CD4-positive, alpha-beta memory T cell (primary cell): ENCODE data around the gene ANKRD11. TPM values are rescaled to one million over a fixed set of nuclear protein-coding genes. Genes with fewer than 3 reads are reported as not detected.

Source experiments
- CTCF ChIA-PET: fragments of 350-600 bp; sonication (Branson Sonifier 250); formaldehyde crosslinking; loops from one replicate; lab custom pipeline; 2021; ENCODE audit warnings: inconsistent platforms; ENCODE audit not compliant: partially characterized antibody; lab: Charles Lee
- POLR2A ChIA-PET: fragments of 350-600 bp; sonication (Branson Sonifier 250); formaldehyde crosslinking; loops from one replicate; lab custom pipeline; 2021; ENCODE audit not compliant: partially characterized antibody; lab: Charles Lee
- DNase-seq, 5 donors: peaks; one replicate each; pipeline versions ENCODE4 v3.0.0 to v3.0.0-alpha.2; 2020 to 2022; ENCODE audit warnings: mixed read lengths in 1 of 5
- H3K27ac ChIP-seq: one replicate; pipeline ENCODE4 v1.7.0; 2013; ENCODE audit warnings: low read depth, low read length
- H3K27me3 ChIP-seq: 2 replicates; pipeline ENCODE4 v1.7.0; 2013; ENCODE audit warnings: mild to moderate bottlenecking, low read length, moderate library complexity; ENCODE audit not compliant: insufficient read depth
- H3K36me3 ChIP-seq: 2 replicates; pipeline ENCODE4 v1.7.0; 2013; ENCODE audit warnings: mild to moderate bottlenecking, low read length, moderate library complexity; ENCODE audit not compliant: insufficient read depth
- H3K4me1 ChIP-seq: 2 replicates; pipeline ENCODE4 v1.7.0; 2013; ENCODE audit warnings: mild to moderate bottlenecking, low read length, moderate library complexity; ENCODE audit not compliant: insufficient read depth
- H3K4me3 ChIP-seq, 2 donors: one replicate each; pipeline ENCODE4 v1.7.0; 2013; ENCODE audit warnings: low read length in 2 of 2, mild to moderate bottlenecking in 1 of 2
- H3K9me3 ChIP-seq, 2 donors: one replicate each; pipeline ENCODE4 v1.7.0; 2013; ENCODE audit warnings: low read length in 2 of 2, control low read depth in 1 of 2; ENCODE audit not compliant: control insufficient read depth in 1 of 2
- H3K27ac Mint-ChIP-seq, 7 donors: one replicate each; pipeline ENCODE4 v1.8.0; 2020 to 2021; ENCODE audit warnings: mixed read lengths in 7 of 7, mild to moderate bottlenecking in 6 of 7, inconsistent platforms in 3 of 7, moderate library complexity in 3 of 7
- H3K27me3 Mint-ChIP-seq, 2 donors: one replicate each; pipeline ENCODE4 v1.8.0; 2020 to 2021; ENCODE audit warnings: mixed read lengths in 2 of 2
- H3K36me3 Mint-ChIP-seq, 2 donors: one replicate each; pipeline ENCODE4 v1.8.0; 2020 to 2021; ENCODE audit warnings: mixed read lengths in 2 of 2, inconsistent platforms in 1 of 2, mild to moderate bottlenecking in 1 of 2
- H3K4me1 Mint-ChIP-seq, 4 donors: one replicate each; pipeline ENCODE4 v1.8.0; 2020 to 2021; ENCODE audit warnings: mixed read lengths in 4 of 4, mild to moderate bottlenecking in 1 of 4
- H3K4me3 Mint-ChIP-seq, 8 donors: one replicate each; pipeline ENCODE4 v1.8.0; 2020 to 2021; ENCODE audit warnings: mixed read lengths in 8 of 8, mild to moderate bottlenecking in 7 of 8, moderate library complexity in 6 of 8, inconsistent platforms in 3 of 8
- H3K9me3 Mint-ChIP-seq, 8 donors: one replicate each; pipeline ENCODE4 v1.8.0; 2020 to 2021; ENCODE audit warnings: mixed read lengths in 8 of 8, mild to moderate bottlenecking in 5 of 8, inconsistent platforms in 3 of 8, moderate library complexity in 1 of 8
- intact Hi-C: fragments of 100-400 bp; cut with micrococcal nuclease; formaldehyde crosslinking; loops from one replicate; pipeline ENCODE4 v1.15.1; 2023
- polyA plus RNA-seq, 2 donors: library from polyadenylated mRNA; unstranded; fragments of 300-500 nt; fragmentation: Illumina TruSeq; gene quantifications; one replicate each; pipeline ENCODE4 v1.2.3, GENCODE V29; 2021
- total RNA-seq, 2 experiments: library from RNA; stranded (reverse); gene quantifications; one replicate each; pipeline ENCODE4 v1.2.3, GENCODE V29; 2021

ANKRD11 gene
- total and polyA plus RNA-seq, 4 experiments from 2014 or later, result 3.9 to 246 (median 140) TPM

- peaks cover 3% of the 10 kb centered on the region in 2 donors for H3K9me3 ChIP-seq
- peaks cover 0 to 8% (median 3%) of the 10 kb centered on the region in 8 donors for H3K9me3 Mint-ChIP-seq
- H3K36me3 ChIP-seq, result peaks cover 20% of the 10 kb centered on the region
- CTCF ChIA-PET, result no interaction called here
- peaks cover 28 to 30% of the 10 kb centered on the region in 2 donors for H3K36me3 Mint-ChIP-seq
- intact Hi-C loops, result no loop called here
- no peak overlapping the region for H3K4me3 ChIP-seq
- peak overlapping the region in 1 of 7 donors; percentile 29 for H3K27ac Mint-ChIP-seq
- H3K27me3 ChIP-seq, result no peaks in the 10 kb centered on the region
- no peaks in the 10 kb centered on the region for H3K27me3 Mint-ChIP-seq
- no peak overlapping the region for H3K27ac ChIP-seq
- H3K4me1 ChIP-seq, result no peaks in the 10 kb centered on the region
- POLR2A ChIA-PET, result no interaction called here
- no peak for DNase-seq
- no peak overlapping the region for H3K4me3 Mint-ChIP-seq
- peaks cover 0 to 3% (median 0%) of the 10 kb centered on the region in 4 donors for H3K4me1 Mint-ChIP-seq
These were observed 256.5 kb downstream of the ANKRD11 start for GRCh38 chr16:89233678-89234490.

DNA sequence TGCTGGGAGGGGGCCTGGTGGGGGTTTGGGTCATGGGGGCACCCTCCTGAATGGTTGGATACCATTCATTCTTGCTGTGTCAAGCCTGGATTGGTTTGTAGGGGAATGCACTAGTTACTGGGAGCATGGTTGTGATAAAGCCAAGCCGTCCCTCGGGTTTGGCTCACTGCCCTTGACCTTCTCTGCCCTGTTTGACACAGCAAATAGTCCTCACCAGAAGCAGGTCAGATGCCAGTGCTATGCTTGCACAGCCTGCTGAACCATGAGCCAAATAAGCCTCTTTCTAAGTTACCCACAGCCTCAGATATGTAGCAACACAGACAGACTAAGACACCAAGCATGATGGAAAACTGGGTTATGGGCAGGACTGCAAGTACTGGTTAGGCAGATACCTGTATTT lies 258.3 kb downstream of the ANKRD11 start:
- ChIA-PET POLR2A (no interaction called here), CTCF (no interaction called here)
- Mint-ChIP-seq H3K27ac (no peak overlapping the region), H3K9me3 (peaks cover 0 to 23% (median 15%) of the 10 kb centered on the region in 8 donors), H3K36me3 (peaks cover 44 to 48% of the 10 kb centered on the region in 2 donors), H3K4me1 (no peaks in the 10 kb centered on the region), H3K27me3 (no peaks in the 10 kb centered on the region), H3K4me3 (no peak overlapping the region)
- intact Hi-C loops, result no loop called here
- Histone ChIP-seq H3K27ac (no peak overlapping the region), H3K4me1 (no peaks in the 10 kb centered on the region), H3K36me3 (peaks cover 30% of the 10 kb centered on the region), H3K27me3 (no peaks in the 10 kb centered on the region), H3K9me3 (peaks cover 8 to 20% of the 10 kb centered on the region in 2 donors), H3K4me3 (no peak overlapping the region)
- DNase-seq, result no peak

- Mint-ChIP-seq H3K36me3 (peaks cover 61 to 62% of the 10 kb centered on the region in 2 donors), H3K9me3 (peaks cover 0 to 32% (median 26%) of the 10 kb centered on the region in 8 donors), H3K4me3 (no peak overlapping the region), H3K27ac (no peak overlapping the region), H3K27me3 (no peaks in the 10 kb centered on the region), H3K4me1 (peaks cover 0 to 1% (median 0%) of the 10 kb centered on the region in 4 donors)
- no peaks in the 10 kb centered on the region for H3K27me3 ChIP-seq
- intact Hi-C loops, result no loop called here
- H3K27ac ChIP-seq, result no peak overlapping the region
- DNase-seq, result no peak
- ChIA-PET CTCF (interaction anchor here (1.3 kb wide), 1 partner anchor 10 kb away, joined by 6 read pairs; no protein-coding TSS in a partner anchor), POLR2A (interaction anchor here (1.1 kb wide), 1 partner anchor 10 kb away, joined by 3 read pairs; no protein-coding TSS in a partner anchor)
- no peak overlapping the region for H3K4me3 ChIP-seq
- peaks cover 40% of the 10 kb centered on the region for H3K36me3 ChIP-seq
- no peaks in the 10 kb centered on the region for H3K4me1 ChIP-seq
- peaks cover 8 to 21% of the 10 kb centered on the region in 2 donors for H3K9me3 ChIP-seq
These were observed 260.1 kb downstream of the ANKRD11 start for GRCh38 chr16:89230255-89230654.

GRCh38 chr16:89224665-89225064 lies 265.7 kb downstream of the ANKRD11 start:
- CTCF ChIA-PET, result no interaction called here
- no peak overlapping the region for H3K4me3 ChIP-seq
- Mint-ChIP-seq H3K27ac (no peak overlapping the region), H3K27me3 (no peaks in the 10 kb centered on the region), H3K4me3 (peak overlapping the region in 1 of 8 donors; percentile 46), H3K9me3 (peaks cover 0 to 32% (median 26%) of the 10 kb centered on the region in 8 donors), H3K4me1 (peaks cover 2 to 11% (median 10%) of the 10 kb centered on the region in 4 donors), H3K36me3 (peaks cover 66 to 67% of the 10 kb centered on the region in 2 donors)
- no peaks in the 10 kb centered on the region for H3K27me3 ChIP-seq
- POLR2A ChIA-PET, result interaction anchor here (0.7 kb wide), 1 partner anchor 45 kb away, joined by 5 read pairs; no protein-coding TSS in a partner anchor
- DNase-seq, result no peak
- peaks cover 8 to 21% of the 10 kb centered on the region in 2 donors for H3K9me3 ChIP-seq
- no peak overlapping the region for H3K27ac ChIP-seq
- H3K4me1 ChIP-seq, result no peaks in the 10 kb centered on the region
- intact Hi-C loops, result no loop called here
- peaks cover 44% of the 10 kb centered on the region for H3K36me3 ChIP-seq

- ChIA-PET CTCF (no interaction called here), POLR2A (no interaction called here)
- peaks cover 0 to 19% (median 15%) of the 10 kb centered on the region in 8 donors for H3K9me3 Mint-ChIP-seq
- intact Hi-C loops, result no loop called here
- peaks cover 5% of the 10 kb centered on the region for H3K4me1 ChIP-seq
- H3K36me3 Mint-ChIP-seq, result peaks cover 54 to 56% of the 10 kb centered on the region in 2 donors
- no peak overlapping the region for H3K27ac ChIP-seq
- H3K4me3 Mint-ChIP-seq, result peak overlapping the region in 1 of 8 donors; percentile 42
- no peak overlapping the region for H3K27ac Mint-ChIP-seq
- no peak for DNase-seq
- peaks cover 3 to 19% (median 15%) of the 10 kb centered on the region in 4 donors for H3K4me1 Mint-ChIP-seq
- no peaks in the 10 kb centered on the region for H3K27me3 ChIP-seq
- H3K9me3 ChIP-seq, result peaks cover 4 to 9% of the 10 kb centered on the region in 2 donors
- H3K27me3 Mint-ChIP-seq, result no peaks in the 10 kb centered on the region
- no peak overlapping the region for H3K4me3 ChIP-seq
- H3K36me3 ChIP-seq, result peaks cover 42% of the 10 kb centered on the region
These were observed 267.4 kb downstream of the ANKRD11 start for GRCh38 chr16:89222931-89223330.

- H3K27ac Mint-ChIP-seq, result no peak overlapping the region
- H3K27me3 ChIP-seq, result no peaks in the 10 kb centered on the region
- peaks cover 29% of the 10 kb centered on the region for H3K36me3 ChIP-seq
- H3K27me3 Mint-ChIP-seq, result no peaks in the 10 kb centered on the region
- H3K36me3 Mint-ChIP-seq, result peaks cover 41 to 52% of the 10 kb centered on the region in 2 donors
- intact Hi-C loops, result no loop called here
- ChIA-PET POLR2A (no interaction called here), CTCF (no interaction called here)
- H3K4me1 ChIP-seq, result peaks cover 12% of the 10 kb centered on the region
- peaks cover 6 to 32% (median 23%) of the 10 kb centered on the region in 4 donors for H3K4me1 Mint-ChIP-seq
- no peak for DNase-seq
- H3K4me3 ChIP-seq, result no peak overlapping the region
- H3K27ac ChIP-seq, result no peak overlapping the region
- H3K9me3 Mint-ChIP-seq, result peaks cover 0 to 9% (median 6%) of the 10 kb centered on the region in 8 donors
- no peaks in the 10 kb centered on the region for H3K9me3 ChIP-seq
- no peak overlapping the region for H3K4me3 Mint-ChIP-seq
These were observed 268.8 kb downstream of the ANKRD11 start for GRCh38 chr16:89221604-89222003.

DNA sequence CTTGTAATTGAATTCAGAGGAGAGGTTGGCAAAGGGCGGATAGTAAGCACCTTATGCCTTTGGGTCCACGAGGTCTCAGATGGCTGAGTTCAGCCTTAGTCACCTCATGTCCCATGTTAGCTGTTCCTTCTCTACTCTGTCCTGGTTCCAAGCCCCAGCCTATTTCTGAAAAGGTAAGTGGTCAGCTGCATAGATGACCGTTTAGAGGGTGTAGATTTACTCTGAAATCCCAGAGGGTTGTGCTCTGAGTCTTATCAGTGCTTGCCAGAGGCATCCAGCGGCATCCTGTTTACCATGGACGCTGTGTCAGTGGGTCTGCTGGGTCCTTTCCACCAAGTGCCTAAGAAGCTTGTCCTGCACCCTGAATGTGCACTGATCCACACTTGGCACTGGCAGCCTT lies 271.0 kb downstream of the ANKRD11 start:
- Mint-ChIP-seq H3K36me3 (peaks cover 23 to 35% of the 10 kb centered on the region in 2 donors), H3K4me3 (peak overlapping the region; percentile 25 to 92 (median 69)), H3K27ac (peak overlapping the region in 6 of 7 donors; percentile 44 to 88 (median 64)), H3K4me1 (peaks cover 10 to 37% (median 26%) of the 10 kb centered on the region in 4 donors), H3K9me3 (peaks cover 0 to 2% (median 0%) of the 10 kb centered on the region in 8 donors), H3K27me3 (no peaks in the 10 kb centered on the region)
- peaks cover 24% of the 10 kb centered on the region for H3K36me3 ChIP-seq
- peaks cover 21% of the 10 kb centered on the region for H3K4me1 ChIP-seq
- no peak for DNase-seq
- no peak overlapping the region for H3K27ac ChIP-seq
- intact Hi-C loops, result no loop called here
- no peaks in the 10 kb centered on the region for H3K27me3 ChIP-seq
- CTCF ChIA-PET, result no interaction called here
- no peak overlapping the region for H3K4me3 ChIP-seq
- H3K9me3 ChIP-seq, result no peaks in the 10 kb centered on the region
- POLR2A ChIA-PET, result no interaction called here
